Loucy (cell line): ENCODE data around the gene TMEM182.

Experiments used
- H2AFZ ChIP-seq: fragments of 200-600 bp; sonication (generic); 2 replicates; pipeline ENCODE4 v1.6.0; 2016; ENCODE audit warnings: antibody characterized with exemption, mild to moderate bottlenecking, low read length, moderate library complexity
- H3F3A ChIP-seq: fragments of 200-600 bp; 2 replicates; pipeline ENCODE4 v1.6.0; 2016; ENCODE audit warnings: antibody characterized with exemption, low read depth, mild to moderate bottlenecking
- H3K27me3 ChIP-seq: fragments of 200-600 bp; sonication (generic); 2 replicates; pipeline ENCODE4 v1.6.1; 2014; ENCODE audit warnings: low read length, mild to moderate bottlenecking; ENCODE audit not compliant: insufficient read depth, poor library complexity, severe bottlenecking
- H3K36me3 ChIP-seq: fragments of 200-600 bp; sonication (generic); 2 replicates; pipeline ENCODE4 v1.6.1; 2016; ENCODE audit warnings: low read length; ENCODE audit not compliant: insufficient read depth
- H3K4me1 ChIP-seq: fragments of 200-600 bp; sonication (generic); 2 replicates; pipeline ENCODE4 v1.5.1; 2014; ENCODE audit warnings: low read length, mild to moderate bottlenecking; ENCODE audit not compliant: insufficient read depth, poor library complexity, severe bottlenecking
- H3K4me2 ChIP-seq: fragments of 200-600 bp; sonication (generic); 2 replicates; pipeline ENCODE4 v1.6.0; 2014; ENCODE audit warnings: antibody characterized with exemption, low read length, low read depth, mild to moderate bottlenecking; ENCODE audit not compliant: poor library complexity, severe bottlenecking
- H3K4me3 ChIP-seq: fragments of 200-600 bp; sonication (generic); 2 replicates; pipeline ENCODE4 v1.5.1; 2014; ENCODE audit warnings: low read length, mild to moderate bottlenecking, mixed read lengths; ENCODE audit not compliant: poor library complexity, severe bottlenecking
- H3K79me2 ChIP-seq: fragments of 200-600 bp; sonication (generic); 2 replicates; pipeline ENCODE4 v1.6.1; 2014; ENCODE audit warnings: low read length; ENCODE audit not compliant: insufficient read depth
- H3K9ac ChIP-seq: fragments of 200-600 bp; sonication (generic); 2 replicates; pipeline ENCODE4 v1.6.0; 2014; ENCODE audit warnings: mild to moderate bottlenecking, low read depth, low read length, moderate library complexity; ENCODE audit not compliant: poor library complexity, severe bottlenecking
- H3K9me2 ChIP-seq: fragments of 200-600 bp; sonication (generic); replicated peaks from 2 replicates; pipeline ENCODE4 v1.6.1; 2016; ENCODE audit warnings: low read depth, low read length, mixed read lengths
- H3K9me3 ChIP-seq: fragments of 200-600 bp; sonication (generic); 2 replicates; pipeline ENCODE4 v1.6.1; 2014; ENCODE audit warnings: mild to moderate bottlenecking, antibody characterized with exemption, low read length, low read depth; ENCODE audit not compliant: insufficient read depth
- H4K20me1 ChIP-seq: fragments of 200-600 bp; sonication (generic); 2 replicates; pipeline ENCODE4 v1.6.0; 2014; ENCODE audit warnings: antibody characterized with exemption, low read length, mild to moderate bottlenecking; ENCODE audit not compliant: insufficient read depth, poor library complexity, severe bottlenecking
- CTCF ChIP-seq: fragments of 200-600 bp; sonication (generic); conservative IDR thresholded peaks from 2 replicates; pipeline ENCODE4 v1.5.1; 2014; ENCODE audit warnings: mild to moderate bottlenecking, antibody characterized with exemption, low read length
- EZH2phosphoT487 ChIP-seq: fragments of 200-600 bp; IDR thresholded peaks from 2 replicates; pipeline ENCODE4 v1.6.1; 2018; ENCODE audit warnings: antibody characterized with exemption, mild to moderate bottlenecking, moderate library complexity, borderline replicate concordance

TMEM182 gene

GRCh38 chr2:102834523-102835273 lies 72.9 kb downstream of the TMEM182 start:
- Histone ChIP-seq H4K20me1 (no peaks in the 10 kb centered on the region), H3K4me3 (no peak overlapping the region), H2AFZ (no peak overlapping the region), H3K9me3 (no peaks in the 10 kb centered on the region), H3K79me2 (no peaks in the 10 kb centered on the region), H3K9me2 (no peaks in the 10 kb centered on the region), H3F3A (no peaks in the 10 kb centered on the region), H3K9ac (no peak overlapping the region), H3K27me3 (no peaks in the 10 kb centered on the region), H3K4me2 (no peak overlapping the region), H3K36me3 (no peaks in the 10 kb centered on the region), H3K4me1 (no peaks in the 10 kb centered on the region)
- no peak for TF ChIP-seq CTCF
- no peak for TF ChIP-seq EZH2phosphoT487

- Histone ChIP-seq H3K9me3 (no peaks in the 10 kb centered on the region), H3K27me3 (no peaks in the 10 kb centered on the region), H3K4me2 (no peak overlapping the region), H3K9ac (no peak overlapping the region), H3F3A (no peaks in the 10 kb centered on the region), H4K20me1 (no peaks in the 10 kb centered on the region), H3K9me2 (no peaks in the 10 kb centered on the region), H2AFZ (no peak overlapping the region), H3K4me1 (no peaks in the 10 kb centered on the region), H3K79me2 (no peaks in the 10 kb centered on the region), H3K36me3 (no peaks in the 10 kb centered on the region), H3K4me3 (no peak overlapping the region)
- TF ChIP-seq EZH2phosphoT487: no peak
- no peak for TF ChIP-seq CTCF
Observed at GRCh38 chr2:102837626-102838198, 75.9 kb downstream of the TMEM182 start.

- H4K20me1 ChIP-seq: no peaks in the 10 kb centered on the region
- no peak overlapping the region for H3K9ac ChIP-seq
- no peaks in the 10 kb centered on the region for H3K79me2 ChIP-seq
- TF ChIP-seq EZH2phosphoT487 (no peak), CTCF (peak; percentile 96)
- no peak overlapping the region for H2AFZ ChIP-seq
- no peaks in the 10 kb centered on the region for H3K9me2 ChIP-seq
- H3F3A ChIP-seq: no peaks in the 10 kb centered on the region
- no peaks in the 10 kb centered on the region for H3K4me1 ChIP-seq
- H3K4me2 ChIP-seq: no peak overlapping the region
- H3K27me3 ChIP-seq: no peaks in the 10 kb centered on the region
- H3K4me3 ChIP-seq: no peak overlapping the region
- H3K36me3 ChIP-seq: no peaks in the 10 kb centered on the region
- no peaks in the 10 kb centered on the region for H3K9me3 ChIP-seq
Observed at GRCh38 chr2:102839668-102840388, 78.0 kb downstream of the TMEM182 start.
